HG02852 (cell line): ENCODE measurements around the gene MTFR1L.
A peak's percentile ranks its signal among the peaks of the same experiment; 100 is the strongest.

Source experiments
- ATAC-seq: cut with Tn5 transposase; IDR thresholded peaks from one replicate; pipeline ENCODE4 v1.9.1; 2021; ENCODE audit warnings: mild to moderate bottlenecking, moderate library complexity; ENCODE audit not compliant: unreplicated experiment

Gene MTFR1L

GRCh38 chr1:25819491-25820246 is at the start of gene MTFR1L:
Gene MTFR1L, plus strand, starts transcription at chr1:25819954. Its CDS starts 3,151 bp downstream, at chr1:25823105.
- ATAC-seq: peak; percentile 87

- ATAC-seq: no peak
These were observed 49.1 kb upstream of the MTFR1L start for GRCh38 chr1:25770541-25771220.

GRCh38 chr1:25771221-25772114 is 48.3 kb upstream of the MTFR1L start:
- no peak for ATAC-seq

- no peak for ATAC-seq
These were observed 47.6 kb upstream of the MTFR1L start for GRCh38 chr1:25772164-25772563.

GRCh38 chr1:25772692-25773245 is 47.0 kb upstream of the MTFR1L start:
- no peak for ATAC-seq

- no peak for ATAC-seq
These were observed 46.2 kb upstream of the MTFR1L start for GRCh38 chr1:25773441-25774125.

GRCh38 chr1:25774206-25774803 is 45.4 kb upstream of the MTFR1L start:
- no peak for ATAC-seq

GRCh38 chr1:25774921-25775771 is 44.6 kb upstream of the MTFR1L start:
- ATAC-seq: no peak

- no peak for ATAC-seq
These were observed 40.4 kb upstream of the MTFR1L start for GRCh38 chr1:25779388-25779787.

- ATAC-seq: no peak
These were observed 39.9 kb upstream of the MTFR1L start for GRCh38 chr1:25779894-25780293.

GRCh38 chr1:25780318-25781129 is 39.2 kb upstream of the MTFR1L start:
- ATAC-seq: no peak

GRCh38 chr1:25781130-25781433 is 38.7 kb upstream of the MTFR1L start:
- no peak for ATAC-seq

GRCh38 chr1:25782608-25783201 is 37.0 kb upstream of the MTFR1L start:
- ATAC-seq: no peak

GRCh38 chr1:25784575-25785051 is 35.1 kb upstream of the MTFR1L start:
- ATAC-seq: no peak

GRCh38 chr1:25785333-25786067 is 34.3 kb upstream of the MTFR1L start:
- no peak for ATAC-seq

- no peak for ATAC-seq
These were observed 32.6 kb upstream of the MTFR1L start for GRCh38 chr1:25786887-25787759.
